ENCODE results near the gene CISTR. TPM values are rescaled to one million over a fixed set of nuclear protein-coding genes. Genes with fewer than 3 reads are reported as not detected.
"Not testable (repeated sequence)": the region's sequence is repeated elsewhere in the genome, so short reads cannot be mapped to it uniquely, and the experiment has no call there.

CISTR gene
- total RNA-seq, 4 donors from 2014 or later, result not detected

DNA sequence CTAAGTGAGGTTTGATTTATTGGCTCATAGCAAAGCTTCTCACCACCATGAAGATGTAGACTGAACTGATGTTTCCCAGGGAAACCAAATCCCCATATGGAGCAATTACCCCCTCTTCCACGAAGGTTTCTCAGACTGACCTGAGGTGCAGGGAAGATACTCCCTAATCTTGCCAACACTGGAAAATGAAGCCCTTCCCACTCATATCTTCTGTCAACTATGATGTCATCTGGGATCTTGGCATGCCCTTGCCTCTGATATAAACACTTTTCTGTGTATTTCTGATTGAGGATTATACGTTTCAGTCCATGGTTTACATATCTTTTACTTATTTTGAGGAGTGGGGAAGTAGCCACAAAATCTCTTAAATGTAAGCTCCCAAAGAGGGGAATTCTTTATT is 14.1 kb upstream of the CISTR start:
- Histone ChIP-seq H3K4me1 (peaks cover 0 to 4% of the 10 kb centered on the region in 2 donors), H3K4me3 (no peak overlapping the region), H3K36me3 (no peaks in the 10 kb centered on the region), H3K27ac (no peak overlapping the region), H3K27me3 (no peaks in the 10 kb centered on the region), H3K9me3 (no peaks in the 10 kb centered on the region)
- TF ChIP-seq POLR2A (IDR thresholded peaks at IDR 0.05), result no peak
- TF ChIP-seq, protein P1, sequence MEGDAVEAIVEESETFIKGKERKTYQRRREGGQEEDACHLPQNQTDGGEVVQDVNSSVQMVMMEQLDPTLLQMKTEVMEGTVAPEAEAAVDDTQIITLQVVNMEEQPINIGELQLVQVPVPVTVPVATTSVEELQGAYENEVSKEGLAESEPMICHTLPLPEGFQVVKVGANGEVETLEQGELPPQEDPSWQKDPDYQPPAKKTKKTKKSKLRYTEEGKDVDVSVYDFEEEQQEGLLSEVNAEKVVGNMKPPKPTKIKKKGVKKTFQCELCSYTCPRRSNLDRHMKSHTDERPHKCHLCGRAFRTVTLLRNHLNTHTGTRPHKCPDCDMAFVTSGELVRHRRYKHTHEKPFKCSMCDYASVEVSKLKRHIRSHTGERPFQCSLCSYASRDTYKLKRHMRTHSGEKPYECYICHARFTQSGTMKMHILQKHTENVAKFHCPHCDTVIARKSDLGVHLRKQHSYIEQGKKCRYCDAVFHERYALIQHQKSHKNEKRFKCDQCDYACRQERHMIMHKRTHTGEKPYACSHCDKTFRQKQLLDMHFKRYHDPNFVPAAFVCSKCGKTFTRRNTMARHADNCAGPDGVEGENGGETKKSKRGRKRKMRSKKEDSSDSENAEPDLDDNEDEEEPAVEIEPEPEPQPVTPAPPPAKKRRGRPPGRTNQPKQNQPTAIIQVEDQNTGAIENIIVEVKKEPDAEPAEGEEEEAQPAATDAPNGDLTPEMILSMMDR (IDR thresholded peaks at IDR 0.05), result no peak
- intact Hi-C loops (cut with DNase I; ENCODE audit: low total_unique reads), result no loop called here
- no peak for DNase-seq

DNA sequence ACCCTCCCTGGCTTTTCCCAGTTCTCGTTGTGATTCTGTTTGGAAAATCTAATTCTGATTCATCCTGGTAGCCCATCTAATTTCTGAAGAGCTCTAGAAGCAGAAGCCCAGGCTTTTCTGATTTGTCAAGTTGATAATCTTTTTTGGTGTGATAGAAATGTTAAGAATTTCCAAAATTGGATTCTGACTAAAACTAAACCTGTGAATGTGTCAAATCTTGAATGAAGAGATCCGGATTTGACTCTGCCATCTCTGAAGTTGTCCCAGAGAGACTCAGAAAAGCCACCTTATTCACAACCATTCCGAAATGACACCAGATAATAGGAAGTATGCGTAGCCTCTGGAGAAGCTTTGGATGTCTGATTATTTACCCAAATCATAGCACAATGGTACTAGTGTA is 12.8 kb upstream of the CISTR start:
- Histone ChIP-seq H3K9me3 (no peaks in the 10 kb centered on the region), H3K4me3 (no peak overlapping the region), H3K27ac (no peak overlapping the region), H3K4me1 (no peaks in the 10 kb centered on the region), H3K36me3 (no peaks in the 10 kb centered on the region), H3K27me3 (peaks cover 0 to 2% of the 10 kb centered on the region in 2 donors)
- intact Hi-C loops (cut with DNase I; ENCODE audit: low total_unique reads), result no loop called here
- TF ChIP-seq POLR2A (IDR thresholded peaks at IDR 0.05), result no peak
- TF ChIP-seq, protein P1 (IDR thresholded peaks at IDR 0.05), result no peak
- DNase-seq, result no peak

DNA sequence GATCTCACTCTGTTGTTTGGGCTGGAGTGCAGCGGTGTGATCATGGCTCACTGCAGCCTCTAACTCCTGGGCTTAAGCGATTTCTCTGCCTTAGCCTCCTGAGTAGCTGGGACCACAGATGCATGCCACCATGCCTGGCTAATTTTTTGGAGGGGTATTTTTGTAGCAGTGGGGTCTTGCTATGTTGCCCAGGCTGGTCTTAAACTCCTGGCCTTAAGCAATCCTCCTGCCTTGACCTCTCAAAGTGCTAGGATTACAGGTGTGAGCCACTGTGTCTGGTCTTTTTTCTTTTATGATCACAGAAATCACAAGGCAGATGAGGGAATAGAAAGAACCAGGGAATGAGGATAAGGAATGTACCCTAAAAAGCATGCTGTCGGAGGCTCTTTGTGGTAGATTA is 11.0 kb upstream of the CISTR start:
- H3K27me3 ChIP-seq; DNase-seq; H3K36me3 ChIP-seq; H3K4me3 ChIP-seq; H3K9me3 ChIP-seq; intact Hi-C loops (cut with DNase I; ENCODE audit: low total_unique reads); H3K4me1 ChIP-seq; H3K27ac ChIP-seq: not testable (repeated sequence)

DNA sequence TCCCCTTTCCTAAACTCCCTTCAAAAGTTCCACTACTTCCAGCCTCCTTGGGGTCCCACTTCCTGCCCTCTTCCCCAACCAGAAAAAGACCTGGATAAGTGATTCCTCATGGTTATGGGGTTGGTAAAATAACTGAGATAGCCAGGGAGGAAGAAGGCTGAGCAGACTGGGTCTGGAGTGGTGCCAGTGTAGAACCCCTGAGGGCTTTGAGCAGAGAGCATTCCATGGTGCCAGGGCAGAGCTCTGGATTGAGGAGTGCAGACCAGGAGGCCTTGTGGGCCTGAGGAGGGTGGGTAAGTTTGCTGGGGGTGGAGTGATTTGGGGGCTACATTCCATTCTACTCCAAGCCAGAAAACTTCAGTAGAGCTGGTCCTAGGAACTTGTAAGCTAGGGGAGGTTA is 9.5 kb upstream of the CISTR start:
- intact Hi-C loops (cut with DNase I; ENCODE audit: low total_unique reads), result no loop called here
- no peaks in the 10 kb centered on the region for H3K4me1 ChIP-seq
- H3K27ac ChIP-seq, result no peak overlapping the region
- H3K9me3 ChIP-seq, result no peaks in the 10 kb centered on the region
- DNase-seq, result no peak
- no peaks in the 10 kb centered on the region for H3K36me3 ChIP-seq
- H3K27me3 ChIP-seq, result peaks cover 0 to 4% of the 10 kb centered on the region in 2 donors
- no peak overlapping the region for H3K4me3 ChIP-seq
- TF ChIP-seq, protein P1 (IDR thresholded peaks at IDR 0.05), result no peak
- no peak for TF ChIP-seq POLR2A (IDR thresholded peaks at IDR 0.05)

DNA sequence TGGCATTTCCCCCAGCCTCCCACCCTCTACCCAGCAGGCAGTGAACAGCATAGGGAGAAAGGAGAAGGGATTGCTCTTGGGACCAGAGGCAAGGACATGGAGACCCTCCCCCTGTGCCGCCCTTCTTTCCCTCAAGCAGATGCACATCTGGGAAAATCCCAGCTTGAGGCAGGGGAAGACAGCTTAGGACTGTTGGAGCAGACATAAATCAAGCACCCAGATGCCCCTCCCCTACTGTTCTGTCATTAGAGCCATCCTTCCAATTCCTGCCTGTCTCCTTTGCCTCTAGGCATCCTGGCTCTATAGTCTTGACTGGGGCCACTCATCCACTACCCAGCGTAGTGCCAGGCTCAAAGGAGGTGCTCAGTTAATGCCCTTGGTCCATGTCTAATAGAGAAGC is 7.5 kb upstream of the CISTR start:
- Histone ChIP-seq H3K27me3 (peaks cover 0 to 4% of the 10 kb centered on the region in 2 donors), H3K9me3 (no peaks in the 10 kb centered on the region), H3K4me3 (no peak overlapping the region), H3K4me1 (no peaks in the 10 kb centered on the region), H3K27ac (no peak overlapping the region), H3K36me3 (no peaks in the 10 kb centered on the region)
- no peak for DNase-seq
- intact Hi-C loops (cut with DNase I; ENCODE audit: low total_unique reads), result no loop called here
- no peak for TF ChIP-seq POLR2A (IDR thresholded peaks at IDR 0.05)
- TF ChIP-seq, protein P1 (IDR thresholded peaks at IDR 0.05), result no peak

DNA sequence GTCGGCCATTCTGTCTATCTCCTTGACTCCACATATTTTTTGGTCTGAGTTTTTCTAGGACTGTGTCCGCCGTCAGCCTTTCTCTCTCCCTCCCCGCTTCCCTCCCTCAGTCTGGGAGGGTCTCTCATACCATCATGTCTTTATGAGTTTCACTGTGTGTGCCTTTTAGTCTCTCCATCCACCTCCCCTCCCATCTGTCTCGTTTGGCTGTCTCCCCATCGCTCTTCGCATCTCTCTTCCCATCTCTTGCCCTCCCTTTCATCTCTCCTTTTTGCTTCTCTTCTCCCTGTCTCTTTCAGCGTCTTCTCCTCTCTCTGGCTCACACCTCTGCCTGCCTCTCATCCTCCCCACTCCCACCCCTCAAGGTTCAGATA is 6.9 kb upstream of the CISTR start:
- H3K36me3 ChIP-seq, result no peaks in the 10 kb centered on the region
- no peak for DNase-seq
- TF ChIP-seq, protein P1 (IDR thresholded peaks at IDR 0.05), result no peak
- no peak for TF ChIP-seq POLR2A (IDR thresholded peaks at IDR 0.05)
- H3K4me1 ChIP-seq, result no peaks in the 10 kb centered on the region
- no peak overlapping the region for H3K4me3 ChIP-seq
- H3K27me3 ChIP-seq, result peaks cover 0 to 4% of the 10 kb centered on the region in 2 donors
- no peaks in the 10 kb centered on the region for H3K9me3 ChIP-seq
- intact Hi-C loops (cut with DNase I; ENCODE audit: low total_unique reads), result no loop called here
- no peak overlapping the region for H3K27ac ChIP-seq
